Stimulated activated CD4-positive, alpha-beta T cell treated with anti-CD3 and anti-CD28 coated beads, TNF-alpha, amount 100 ng/mL, for 1 hour (primary cell): Measurements from ENCODE around the gene PPP1R27.

Experiments used
- DNase-seq, 3 donors: peaks; one replicate each; pipeline ENCODE4 v3.0.0-alpha.2; 2020; ENCODE audit warnings: low read depth in 3 of 3, low spot score in 1 of 3

The PPP1R27 gene

GRCh38 chr17:81807210-81807719 is 27.6 kb downstream of the PPP1R27 start:
- DNase-seq: no peak

- DNase-seq: no peak
Observed at GRCh38 chr17:81806461-81807209, 28.2 kb downstream of the PPP1R27 start.

- DNase-seq: no peak
Observed at GRCh38 chr17:81805707-81806460, 29.0 kb downstream of the PPP1R27 start.

- DNase-seq: no peak
Observed at GRCh38 chr17:81804559-81805399, 30.1 kb downstream of the PPP1R27 start.

GRCh38 chr17:81803728-81804558 is 30.9 kb downstream of the PPP1R27 start, which contains the start of gene GCGR:
TSS of gene GCGR (plus strand) at chr17:81804150. CDS start at chr17:81809019, 4,869 bp downstream.
- no peak for DNase-seq

- DNase-seq: no peak
Observed at GRCh38 chr17:81802856-81803643, 31.8 kb downstream of the PPP1R27 start.

GRCh38 chr17:81802048-81802758 is 32.6 kb downstream of the PPP1R27 start:
- no peak for DNase-seq

GRCh38 chr17:81801327-81801726 is 33.5 kb downstream of the PPP1R27 start:
- DNase-seq: no peak

GRCh38 chr17:81794509-81794908 is 40.3 kb downstream of the PPP1R27 start:
- no peak for DNase-seq

- no peak for DNase-seq
Observed at GRCh38 chr17:81794074-81794476, 40.8 kb downstream of the PPP1R27 start.

GRCh38 chr17:81792675-81793615 is 41.9 kb downstream of the PPP1R27 start:
- DNase-seq: no peak
